ENCODE data around the gene PCMT1. TPM values are rescaled to one million over a fixed set of nuclear protein-coding genes. Genes with fewer than 3 reads are reported as not detected.
A peak's percentile ranks its signal among the peaks of the same experiment; 100 is the strongest.

Gene PCMT1
- total RNA-seq (2022) (118 and 119 TPM in 2 replicates), Bru-seq, nascent RNA (percentile 78 among the genes with signal in this experiment), BruChase-seq, experiment 1, labeled RNA remaining after a 2-hour chase (percentile 81 among the genes with signal in this experiment), BruChase-seq, experiment 2, labeled RNA remaining after a 6-hour chase (percentile 86 among the genes with signal in this experiment)
- long read RNA-seq, transcript PCMT1-201 (7 exons, 1,293 nt) = minor isoform, 100 of 392 reads
- long read RNA-seq, transcript PCMT1-203 (8 exons, 1,938 nt) = major isoform, 182 of 392 reads
- long read RNA-seq, transcript PCMT1-205 (8 exons, 1,984 nt) = minor isoform, 74 of 392 reads
- long read RNA-seq, partial matches to known transcripts = 4 of 392 reads
- long read RNA-seq, other reads (novel, unspliced or antisense) = 31 of 392 reads

- peak; percentile 85 to 95 for DNase-seq
- H3K4me1 ChIP-seq = peaks cover 4% of the 10 kb centered on the region; the same call in 1 of the 2 replicates
- intact Hi-C loops (cut with micrococcal nuclease; ENCODE audit: unreplicated experiment) = loop anchor here (5.0 kb wide), 1 partner anchor 42 kb away; no protein-coding TSS in a partner anchor
- peaks cover 9% of the 10 kb centered on the region for H3K4me1 Mint-ChIP-seq (ENCODE audit: low read depth, unreplicated experiment)
- H3K27me3 ChIP-seq (replicated peaks; ENCODE audit: control insufficient read depth, insufficient read depth, low read length) = no peaks in the 10 kb centered on the region
- H3K27me3 Mint-ChIP-seq (ENCODE audit: insufficient read depth, unreplicated experiment) = no peaks in the 10 kb centered on the region
- H3K27ac Mint-ChIP-seq (ENCODE audit: unreplicated experiment) = peak within 1 kb of the TSS; percentile 75
- H3K4me3 ChIP-seq (ENCODE audit: low read depth, low read length) = peak within 1 kb of the TSS; percentile 63
- H3K9me3 Mint-ChIP-seq (ENCODE audit: unreplicated experiment) = no peaks in the 10 kb centered on the region
- BruUV-seq (replicated peaks) = no TSS peak
- H3K4me3 Mint-ChIP-seq (ENCODE audit: unreplicated experiment) = peak within 1 kb of the TSS; percentile 88
- POLR2A ChIA-PET = no interaction called here
- no peaks in the 10 kb centered on the region for H3K9me3 ChIP-seq
- TF ChIP-seq CTCF (IDR thresholded peaks at IDR 0.05; ENCODE audit: insufficient read depth in 1 of 2, low read depth in 1 of 2, low read length in 1 of 2, severe bottlenecking in 1 of 2, unreplicated experiment in 1 of 2) = no peak
- H3K36me3 ChIP-seq (ENCODE audit: control insufficient read depth, insufficient read depth, low read length) = no peaks in the 10 kb centered on the region
- H3K36me3 Mint-ChIP-seq (ENCODE audit: insufficient read depth, unreplicated experiment) = peaks cover 29% of the 10 kb centered on the region
- CTCF ChIA-PET = no interaction called here
Observed at GRCh38 chr6:149749594-149750135, at the start of gene PCMT1. TSS of gene PCMT1 (plus strand) at chr6:149749741. CDS start at chr6:149749902, 161 bp downstream.

GRCh38 chr6:149701714-149702113 is 47.8 kb upstream of the PCMT1 start:
- TF ChIP-seq CTCF (IDR thresholded peaks at IDR 0.05; ENCODE audit: insufficient read depth in 1 of 2, low read depth in 1 of 2, low read length in 1 of 2, severe bottlenecking in 1 of 2, unreplicated experiment in 1 of 2) = no peak
- H3K36me3 ChIP-seq (ENCODE audit: control insufficient read depth, insufficient read depth, low read length) = no peaks in the 10 kb centered on the region
- ChIA-PET POLR2A (no interaction called here), CTCF (interaction anchor here (0.7 kb wide), 1 partner anchor 130 kb away, joined by 4 read pairs; no protein-coding TSS in a partner anchor)
- Mint-ChIP-seq H3K36me3 (ENCODE audit: insufficient read depth, unreplicated experiment) (peaks cover 28% of the 10 kb centered on the region), H3K27me3 (ENCODE audit: insufficient read depth, unreplicated experiment) (no peaks in the 10 kb centered on the region), H3K9me3 (ENCODE audit: unreplicated experiment) (no peaks in the 10 kb centered on the region), H3K4me3 (ENCODE audit: unreplicated experiment) (no peak overlapping the region), H3K4me1 (ENCODE audit: low read depth, unreplicated experiment) (no peaks in the 10 kb centered on the region), H3K27ac (ENCODE audit: unreplicated experiment) (no peak overlapping the region)
- no peak for DNase-seq
- H3K9me3 ChIP-seq = no peaks in the 10 kb centered on the region
- intact Hi-C loops (cut with micrococcal nuclease; ENCODE audit: unreplicated experiment) = no loop called here
- no peaks in the 10 kb centered on the region for H3K27me3 ChIP-seq (replicated peaks; ENCODE audit: control insufficient read depth, insufficient read depth, low read length)
- no TSS peak for BruUV-seq (replicated peaks)
- H3K4me1 ChIP-seq = no peaks in the 10 kb centered on the region
- H3K4me3 ChIP-seq (ENCODE audit: low read depth, low read length) = no peak overlapping the region

- DNase-seq = no peak
- Mint-ChIP-seq H3K9me3 (ENCODE audit: unreplicated experiment) (no peaks in the 10 kb centered on the region), H3K4me3 (ENCODE audit: unreplicated experiment) (no peak overlapping the region), H3K4me1 (ENCODE audit: low read depth, unreplicated experiment) (peaks cover 26% of the 10 kb centered on the region), H3K27me3 (ENCODE audit: insufficient read depth, unreplicated experiment) (no peaks in the 10 kb centered on the region), H3K36me3 (ENCODE audit: insufficient read depth, unreplicated experiment) (peaks cover 16% of the 10 kb centered on the region), H3K27ac (ENCODE audit: unreplicated experiment) (no peak overlapping the region)
- POLR2A ChIA-PET = no interaction called here
- Histone ChIP-seq H3K36me3 (ENCODE audit: control insufficient read depth, insufficient read depth, low read length) (no peaks in the 10 kb centered on the region), H3K9me3 (no peaks in the 10 kb centered on the region), H3K4me1 (peaks cover 46% of the 10 kb centered on the region), H3K27me3 (replicated peaks; ENCODE audit: control insufficient read depth, insufficient read depth, low read length) (no peaks in the 10 kb centered on the region), H3K4me3 (ENCODE audit: low read depth, low read length) (no peak overlapping the region)
- CTCF ChIA-PET = no interaction called here
- intact Hi-C loops (cut with micrococcal nuclease; ENCODE audit: unreplicated experiment) = no loop called here
- no peak for TF ChIP-seq CTCF (IDR thresholded peaks at IDR 0.05; ENCODE audit: insufficient read depth in 1 of 2, low read depth in 1 of 2, low read length in 1 of 2, severe bottlenecking in 1 of 2, unreplicated experiment in 1 of 2)
- no TSS peak for BruUV-seq (replicated peaks)
Observed at GRCh38 chr6:149711711-149712110, 37.8 kb upstream of the PCMT1 start.

Data from Caco-2 (cell line).